A673 (cell line): ENCODE measurements around the gene CRYGN. TPM values are rescaled to one million over a fixed set of nuclear protein-coding genes. Genes with fewer than 3 reads are reported as not detected.
A peak's percentile ranks its signal among the peaks of the same experiment; 100 is the strongest.

Experiments
- BruUV-seq: library from RNA; stranded (reverse); fragments of 400-500 nt; replicated peaks from 2 replicates; lab custom pipeline; 2021; lab: Mats Ljungman, UMichigan
- CTCF ChIA-PET: fragments of 300-600 bp; sonication (Branson Sonifier 250); formaldehyde crosslinking; loops from one replicate; lab custom pipeline; 2022; ENCODE audit warnings: antibody characterized with exemption; lab: Charles Lee
- POLR2A ChIA-PET: fragments of 300-600 bp; sonication (Branson Sonifier 250); formaldehyde crosslinking; loops from one replicate; lab custom pipeline; 2022; ENCODE audit warnings: antibody characterized with exemption; ENCODE audit not compliant: low non-redundant PET; lab: Charles Lee
- DNase-seq: peaks from one replicate; pipeline ENCODE4 v3.0.0-alpha.2; 2015; ENCODE audit warnings: low spot score
- H3K27ac ChIP-seq: fragments of 200-600 bp; sonication (generic); 2 replicates; pipeline ENCODE4 v1.5.1; 2016; ENCODE audit warnings: mixed run types, low read depth, mild to moderate bottlenecking, mixed read lengths, antibody characterized with exemption, low read length; ENCODE audit not compliant: poor library complexity, severe bottlenecking
- H3K27me3 ChIP-seq: fragments of 200-600 bp; sonication (generic); replicated peaks from 2 replicates; pipeline ENCODE4 v1.6.1; 2017; ENCODE audit warnings: mixed run types, low read depth, mild to moderate bottlenecking, mixed read lengths, antibody characterized with exemption, low read length; ENCODE audit not compliant: insufficient read depth, poor library complexity
- H3K36me3 ChIP-seq: fragments of 200-600 bp; sonication (generic); 2 replicates; pipeline ENCODE4 v1.6.1; 2016; ENCODE audit warnings: mixed run types, mild to moderate bottlenecking, mixed read lengths, antibody characterized with exemption, low read length; ENCODE audit not compliant: insufficient read depth, poor library complexity, severe bottlenecking
- H3K4me1 ChIP-seq: fragments of 200-600 bp; sonication (generic); 2 replicates; pipeline ENCODE4 v1.6.1; 2017; ENCODE audit warnings: mixed run types, mild to moderate bottlenecking, mixed read lengths, antibody characterized with exemption, low read length; ENCODE audit not compliant: insufficient read depth, poor library complexity, severe bottlenecking
- H3K4me3 ChIP-seq: fragments of 200-600 bp; sonication (generic); 2 replicates; pipeline ENCODE4 v1.5.1; 2016; ENCODE audit warnings: low read depth, mixed run types, mild to moderate bottlenecking, mixed read lengths, low read length; ENCODE audit not compliant: poor library complexity, severe bottlenecking
- H3K9me3 ChIP-seq: fragments of 200-600 bp; sonication (generic); 2 replicates; pipeline ENCODE4 v1.6.1; 2016; ENCODE audit warnings: mixed run types, low read depth, mild to moderate bottlenecking, mixed read lengths, antibody characterized with exemption, low read length; ENCODE audit not compliant: poor library complexity, severe bottlenecking
- EZH2 ChIP-seq: fragments of 200-600 bp; sonication (generic); IDR thresholded peaks from 2 replicates; pipeline ENCODE4 v1.6.1; 2017; ENCODE audit warnings: borderline replicate concordance, low read depth, mild to moderate bottlenecking, mixed read lengths, antibody characterized with exemption, low read length; ENCODE audit not compliant: poor library complexity, severe bottlenecking
- intact Hi-C: fragments of 100-400 bp; cut with micrococcal nuclease; formaldehyde crosslinking; loops from one replicate; pipeline ENCODE4 v1.10.0; 2022; ENCODE audit not compliant: unreplicated experiment
- total RNA-seq: library from RNA; stranded (reverse); gene quantifications from 2 replicates; pipeline ENCODE4 v1.2.3, GENCODE V29; 2021
- TF ChIP-seq, protein P1 (sequence below): fragments of 300-800, 200-600 bp; sonication (generic); conservative IDR thresholded peaks from 2 replicates; pipeline ENCODE4 v1.5.1; 2017; ENCODE audit warnings: low read depth, mild to moderate bottlenecking, antibody characterized with exemption, low read length, moderate library complexity, mixed read lengths

The CRYGN gene
- total RNA-seq, 1 experiment from 2014 or later = 0.13 TPM

DNA sequence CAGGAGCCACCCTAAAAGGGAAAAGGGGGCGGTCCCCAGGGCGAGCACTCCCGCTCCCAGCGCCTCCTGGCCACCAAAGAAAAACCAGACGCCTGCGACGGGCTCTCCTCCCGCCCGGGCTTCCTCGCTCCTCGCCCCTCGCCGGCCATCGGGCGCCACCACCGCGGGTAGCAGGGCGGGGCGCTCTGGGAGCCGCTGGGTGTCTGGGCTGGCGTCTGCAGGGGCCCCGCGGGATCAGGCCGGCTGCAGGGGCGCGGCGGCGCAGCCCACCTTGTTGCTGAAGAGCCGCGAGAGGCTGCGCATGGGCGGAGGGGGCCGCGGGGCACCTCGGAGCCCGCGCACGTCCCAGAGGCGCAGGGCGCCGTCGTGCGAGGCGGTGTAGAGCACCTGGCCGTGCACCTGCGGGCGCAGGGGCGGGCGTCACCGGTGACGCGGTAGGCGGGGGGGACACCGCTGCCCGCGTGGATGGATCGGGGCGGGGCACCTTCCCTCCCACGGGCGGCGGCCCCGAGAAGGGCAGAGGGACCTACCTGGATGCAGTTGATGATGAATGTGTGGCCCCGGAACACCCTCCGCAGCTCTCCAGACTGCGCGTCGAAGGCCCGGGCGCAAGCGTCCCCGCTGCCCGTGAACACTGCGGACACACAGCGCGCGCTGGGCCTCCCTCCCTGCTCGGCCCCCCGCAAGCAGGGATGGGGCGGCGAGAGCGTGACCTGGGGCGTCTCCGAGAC is 58.4 kb downstream of the CRYGN start:
- Histone ChIP-seq H3K27me3 (peaks cover 22% of the 10 kb centered on the region), H3K36me3 (no peaks in the 10 kb centered on the region), H3K9me3 (no peaks in the 10 kb centered on the region), H3K4me1 (peaks cover 10% of the 10 kb centered on the region), H3K27ac (no peak overlapping the region), H3K4me3 (peak overlapping the region; percentile 31)
- no peak for DNase-seq
- no TSS peak for BruUV-seq
- POLR2A ChIA-PET = no interaction called here
- TF ChIP-seq, protein P1, sequence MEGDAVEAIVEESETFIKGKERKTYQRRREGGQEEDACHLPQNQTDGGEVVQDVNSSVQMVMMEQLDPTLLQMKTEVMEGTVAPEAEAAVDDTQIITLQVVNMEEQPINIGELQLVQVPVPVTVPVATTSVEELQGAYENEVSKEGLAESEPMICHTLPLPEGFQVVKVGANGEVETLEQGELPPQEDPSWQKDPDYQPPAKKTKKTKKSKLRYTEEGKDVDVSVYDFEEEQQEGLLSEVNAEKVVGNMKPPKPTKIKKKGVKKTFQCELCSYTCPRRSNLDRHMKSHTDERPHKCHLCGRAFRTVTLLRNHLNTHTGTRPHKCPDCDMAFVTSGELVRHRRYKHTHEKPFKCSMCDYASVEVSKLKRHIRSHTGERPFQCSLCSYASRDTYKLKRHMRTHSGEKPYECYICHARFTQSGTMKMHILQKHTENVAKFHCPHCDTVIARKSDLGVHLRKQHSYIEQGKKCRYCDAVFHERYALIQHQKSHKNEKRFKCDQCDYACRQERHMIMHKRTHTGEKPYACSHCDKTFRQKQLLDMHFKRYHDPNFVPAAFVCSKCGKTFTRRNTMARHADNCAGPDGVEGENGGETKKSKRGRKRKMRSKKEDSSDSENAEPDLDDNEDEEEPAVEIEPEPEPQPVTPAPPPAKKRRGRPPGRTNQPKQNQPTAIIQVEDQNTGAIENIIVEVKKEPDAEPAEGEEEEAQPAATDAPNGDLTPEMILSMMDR = no peak
- TF ChIP-seq EZH2 = no peak
- CTCF ChIA-PET = no interaction called here
- intact Hi-C loops = no loop called here

- intact Hi-C loops = no loop called here
- Histone ChIP-seq H3K36me3 (no peaks in the 10 kb centered on the region), H3K27ac (no peak overlapping the region), H3K27me3 (peaks cover 22% of the 10 kb centered on the region), H3K9me3 (no peaks in the 10 kb centered on the region), H3K4me1 (peaks cover 10% of the 10 kb centered on the region), H3K4me3 (no peak overlapping the region)
- CTCF ChIA-PET = no interaction called here
- no peak for DNase-seq
- TF ChIP-seq, protein P1 = no peak
- TF ChIP-seq EZH2 = no peak
- no TSS peak for BruUV-seq
- POLR2A ChIA-PET = no interaction called here
Observed at GRCh38 chr7:151381098-151381347, 58.9 kb downstream of the CRYGN start.

DNA sequence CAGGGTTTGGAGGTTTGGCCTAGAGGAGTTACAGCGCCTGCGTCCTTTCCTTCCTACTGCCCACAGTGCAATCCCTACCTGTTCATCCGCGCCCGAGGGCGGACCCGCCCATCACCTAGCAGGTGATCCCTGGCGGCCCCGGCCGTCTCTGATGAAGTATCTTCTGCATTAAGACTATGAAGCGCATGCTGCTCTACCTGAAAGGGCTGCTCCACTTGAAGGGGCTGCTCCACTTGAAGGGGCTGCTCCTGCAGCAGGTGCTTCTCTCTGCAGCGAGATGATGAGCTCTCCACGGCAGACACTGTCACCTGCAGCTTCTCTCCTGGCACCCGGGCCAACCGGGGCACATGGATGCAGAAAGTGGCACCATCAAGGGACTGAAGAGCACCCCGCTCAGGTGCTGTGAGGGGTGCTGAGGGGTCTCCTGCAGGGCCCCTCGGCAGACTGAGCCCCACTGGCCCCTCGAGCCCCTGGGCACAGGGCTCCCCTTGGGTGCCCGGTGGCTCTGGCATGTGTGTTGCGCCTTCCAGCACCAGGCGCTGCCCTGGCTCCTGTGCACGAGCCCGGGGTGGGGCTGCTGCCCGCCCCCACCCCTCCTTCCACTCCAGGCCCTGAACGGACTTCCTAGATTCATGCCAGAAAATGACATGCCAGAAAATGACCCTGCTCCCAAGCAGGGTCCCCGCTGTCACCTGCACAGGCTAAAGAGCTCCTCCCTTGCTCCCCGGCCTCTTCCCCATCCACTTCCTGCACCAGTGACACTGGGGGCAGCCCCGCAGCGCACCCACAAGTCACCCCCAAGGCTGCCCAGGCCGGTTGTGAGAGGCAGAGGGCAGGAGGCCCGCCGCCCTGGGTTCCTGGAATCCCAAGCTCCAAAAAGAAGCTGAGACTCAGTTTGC is 59.5 kb downstream of the CRYGN start:
- no peak for TF ChIP-seq EZH2
- TF ChIP-seq, protein P1 = no peak
- intact Hi-C loops = no loop called here
- POLR2A ChIA-PET = no interaction called here
- H3K4me3 ChIP-seq = no peak overlapping the region
- no TSS peak for BruUV-seq
- DNase-seq = no peak
- CTCF ChIA-PET = no interaction called here
- H3K9me3 ChIP-seq = no peaks in the 10 kb centered on the region
- peaks cover 10% of the 10 kb centered on the region for H3K4me1 ChIP-seq
- H3K36me3 ChIP-seq = no peaks in the 10 kb centered on the region
- peaks cover 22% of the 10 kb centered on the region for H3K27me3 ChIP-seq
- H3K27ac ChIP-seq = no peak overlapping the region
